ENCODE measurements around the gene PLEKHA5. TPM values are rescaled to one million over a fixed set of nuclear protein-coding genes. Genes with fewer than 3 reads are reported as not detected.
A peak's percentile ranks its signal among the peaks of the same experiment; 100 is the strongest.

Gene PLEKHA5
- total RNA-seq = 82.2 and 86.0 TPM in 2 replicates

GRCh38 chr12:19129486-19130223 lies at the start of gene PLEKHA5:
Gene PLEKHA5, plus strand, starts transcription at chr12:19129733. Its CDS starts 67 bp downstream, at chr12:19129800.
- TF ChIP-seq CTCF (IDR thresholded peaks at IDR 0.05; ENCODE audit: extremely low read depth, low read depth, low read length) = no peak
- peak; percentile 97 for DNase-seq (ENCODE audit: insufficient read length, low spot score, missing footprints)

GRCh38 chr12:19080918-19081317 lies 48.6 kb upstream of the PLEKHA5 start:
- no peak for DNase-seq (ENCODE audit: insufficient read length, low spot score, missing footprints)
- TF ChIP-seq CTCF (IDR thresholded peaks at IDR 0.05; ENCODE audit: extremely low read depth, low read depth, low read length) = no peak
- Histone ChIP-seq H3K9me3 (ENCODE audit: low read depth, low read length) (no peaks in the 10 kb centered on the region), H3K36me3 (ENCODE audit: insufficient read depth, low read length) (no peaks in the 10 kb centered on the region), H2AFZ (ENCODE audit: low read length) (no peak overlapping the region), H4K20me1 (ENCODE audit: insufficient read depth, low read length) (no peaks in the 10 kb centered on the region), H3K79me2 (ENCODE audit: insufficient read depth, low read length) (no peaks in the 10 kb centered on the region), H3K4me3 (ENCODE audit: insufficient read depth, low read length) (no peak overlapping the region), H3K27me3 (ENCODE audit: insufficient read depth, low read length) (no peaks in the 10 kb centered on the region), H3K4me2 (ENCODE audit: insufficient read depth, low read length) (no peak overlapping the region), H3K4me1 (ENCODE audit: insufficient read depth, low read length) (no peaks in the 10 kb centered on the region), H3K27ac (ENCODE audit: low read depth, low read length) (no peak overlapping the region)

More at GRCh38 chr12:19129486-19130223, at the start of gene PLEKHA5:
- Histone ChIP-seq H3K4me2 (ENCODE audit: insufficient read depth, low read length) (peak within 1 kb of the TSS; percentile 90), H2AFZ (ENCODE audit: low read length) (peak within 1 kb of the TSS; percentile 95), H3K4me3 (ENCODE audit: insufficient read depth, low read length) (peak within 1 kb of the TSS; percentile 89), H4K20me1 (ENCODE audit: insufficient read depth, low read length) (no peaks in the 10 kb centered on the region), H3K27me3 (ENCODE audit: insufficient read depth, low read length) (no peaks in the 10 kb centered on the region), H3K27ac (ENCODE audit: low read depth, low read length) (peak within 1 kb of the TSS; percentile 39), H3K4me1 (ENCODE audit: insufficient read depth, low read length) (peaks cover 10% of the 10 kb centered on the region), H3K79me2 (ENCODE audit: insufficient read depth, low read length) (peaks cover 3% of the 10 kb centered on the region), H3K36me3 (ENCODE audit: insufficient read depth, low read length) (no peaks in the 10 kb centered on the region), H3K9me3 (ENCODE audit: low read depth, low read length) (no peaks in the 10 kb centered on the region)

- no peaks in the 10 kb centered on the region for H3K27me3 ChIP-seq (ENCODE audit: insufficient read depth, low read length)
Measured at GRCh38 chr12:19082365-19082911, 47.1 kb upstream of the PLEKHA5 start.

More at GRCh38 chr12:19082365-19082911, 47.1 kb upstream of the PLEKHA5 start:
- Histone ChIP-seq H4K20me1 (ENCODE audit: insufficient read depth, low read length) (no peaks in the 10 kb centered on the region), H3K79me2 (ENCODE audit: insufficient read depth, low read length) (no peaks in the 10 kb centered on the region), H3K4me2 (ENCODE audit: insufficient read depth, low read length) (no peak overlapping the region), H2AFZ (ENCODE audit: low read length) (no peak overlapping the region), H3K36me3 (ENCODE audit: insufficient read depth, low read length) (no peaks in the 10 kb centered on the region), H3K4me3 (ENCODE audit: insufficient read depth, low read length) (no peak overlapping the region), H3K9me3 (ENCODE audit: low read depth, low read length) (no peaks in the 10 kb centered on the region), H3K4me1 (ENCODE audit: insufficient read depth, low read length) (no peaks in the 10 kb centered on the region), H3K27ac (ENCODE audit: low read depth, low read length) (no peak overlapping the region)
- peak; percentile 1 for DNase-seq (ENCODE audit: insufficient read length, low spot score, missing footprints)
- TF ChIP-seq CTCF (IDR thresholded peaks at IDR 0.05; ENCODE audit: extremely low read depth, low read depth, low read length) = no peak
